ENCODE measurements around the gene SYT8. TPM values are rescaled to one million over a fixed set of nuclear protein-coding genes. Genes with fewer than 3 reads are reported as not detected.

Gene SYT8
- polyA plus RNA-seq, 1 of the 3 experiments (the other 2 are of a cell fraction): not detected

GRCh38 chr11:1872267-1872985, 37.6 kb downstream of the SYT8 start (continued):
- no peak for TF ChIP-seq REST (IDR thresholded peaks at IDR 0.05; ENCODE audit: low read depth, low read length)
- TF ChIP-seq FOXM1 (IDR thresholded peaks at IDR 0.05; ENCODE audit: low read depth): no peak
- TF ChIP-seq GABPA (IDR thresholded peaks at IDR 0.05; ENCODE audit: low read depth): no peak
- no peak for TF ChIP-seq EP300 (IDR thresholded peaks at IDR 0.05; ENCODE audit: borderline replicate concordance in 1 of 2, low read depth in 1 of 2, low read length in 1 of 2)
- no peak for TF ChIP-seq FOSL2 (IDR thresholded peaks at IDR 0.05; ENCODE audit: borderline replicate concordance, low read depth)
- TF ChIP-seq POLR2AphosphoS5 (IDR thresholded peaks at IDR 0.05; ENCODE audit: low read depth, low read length): no peak
- no peak for TF ChIP-seq USF1 (IDR thresholded peaks at IDR 0.05; ENCODE audit: borderline replicate concordance, low read depth)
- TF ChIP-seq MXI1 (IDR thresholded peaks at IDR 0.05; ENCODE audit: low read depth, low read length): no peak
- no peak for TF ChIP-seq PBX3 (IDR thresholded peaks at IDR 0.05)
- no peak for TF ChIP-seq EZH2phosphoT487 (IDR thresholded peaks at IDR 0.05; ENCODE audit: borderline replicate concordance, low read depth)
- no peak for TF ChIP-seq CHD2 (IDR thresholded peaks at IDR 0.05; ENCODE audit: low read length, partially characterized antibody)

GRCh38 chr11:1873048-1873812, 38.4 kb downstream of the SYT8 start:
- no peaks in the 10 kb centered on the region for H3K9me2 ChIP-seq
- H3K4me1 ChIP-seq (ENCODE audit: control insufficient read depth in 1 of 2, insufficient read depth in 2 of 2, low read depth in 1 of 2, low read length in 1 of 2): peaks cover 0 to 47% of the 10 kb centered on the region in 2 experiments; a peak in 2 of 4 replicates
- H3K9me3 ChIP-seq: no peaks in the 10 kb centered on the region
- no peaks in the 10 kb centered on the region for H3K79me2 ChIP-seq (ENCODE audit: insufficient read depth)
- ChIA-PET CTCF (interaction anchor here (0.6 to 1.0 kb wide), 2 partner anchors 180 to 326 kb away, joined by 3 read pairs; no protein-coding TSS in a partner anchor), POLR2A (no interaction called here)
- no peak overlapping the region for H3K4me3 ChIP-seq (ENCODE audit: low read depth in 2 of 2, low read length in 1 of 2)
- DNase-seq: peak; percentile 47
- H3K9ac ChIP-seq: no peak overlapping the region
- whole genome bisulfite sequencing (ENCODE audit: low lambda C conversion rate): 52% methylated on average over 11 of the region's 11 CpGs
- no peaks in the 10 kb centered on the region for H3F3A ChIP-seq (replicated peaks; ENCODE audit: insufficient read depth)
- no peak overlapping the region for H2AFZ ChIP-seq (ENCODE audit: low read depth)
- H3K36me3 ChIP-seq (replicated peaks in 1 of 2; ENCODE audit: control insufficient read depth in 1 of 2, insufficient read depth in 2 of 2, low read length in 1 of 2): no peaks in the 10 kb centered on the region
- H3K27me3 ChIP-seq (ENCODE audit: insufficient read depth): no peaks in the 10 kb centered on the region
- H4K20me1 ChIP-seq (ENCODE audit: insufficient read depth): no peaks in the 10 kb centered on the region
- no peak overlapping the region for H3K4me2 ChIP-seq
- no peak overlapping the region; a peak in 1 of 4 replicates for H3K27ac ChIP-seq (ENCODE audit: low read depth in 2 of 2, low read length in 1 of 2)
- TF ChIP-seq IRF3 (IDR thresholded peaks at IDR 0.05; ENCODE audit: low read depth, low read length) (no peak), USF2 (IDR thresholded peaks at IDR 0.05; ENCODE audit: borderline replicate concordance, low read depth, low read length) (no peak), NRF1 (IDR thresholded peaks at IDR 0.05; ENCODE audit: low read depth, low read length) (no peak), FOXM1 (IDR thresholded peaks at IDR 0.05; ENCODE audit: low read depth) (no peak), FOXJ3 (CRISPR knock-in tag; IDR thresholded peaks at IDR 0.05) (no peak), CTCF (IDR thresholded peaks at IDR 0.05) (no peak), RAD21 (IDR thresholded peaks at IDR 0.05; ENCODE audit: low read length) (no peak), PBX3 (IDR thresholded peaks at IDR 0.05) (no peak)
